ENCODE results near the gene CHM.
"Not testable (repeated sequence)": the region's sequence is repeated elsewhere in the genome, so short reads cannot be mapped to it uniquely, and the experiment has no call there.

CHM gene

GRCh38 chrX:86039625-86040568 is 7.5 kb downstream of the CHM start:
- DNase-seq (ENCODE audit: low spot score): no peak
- TF ChIP-seq CTCF (IDR thresholded peaks at IDR 0.05; ENCODE audit: extremely low read depth, missing control alignments): no peak

DNA sequence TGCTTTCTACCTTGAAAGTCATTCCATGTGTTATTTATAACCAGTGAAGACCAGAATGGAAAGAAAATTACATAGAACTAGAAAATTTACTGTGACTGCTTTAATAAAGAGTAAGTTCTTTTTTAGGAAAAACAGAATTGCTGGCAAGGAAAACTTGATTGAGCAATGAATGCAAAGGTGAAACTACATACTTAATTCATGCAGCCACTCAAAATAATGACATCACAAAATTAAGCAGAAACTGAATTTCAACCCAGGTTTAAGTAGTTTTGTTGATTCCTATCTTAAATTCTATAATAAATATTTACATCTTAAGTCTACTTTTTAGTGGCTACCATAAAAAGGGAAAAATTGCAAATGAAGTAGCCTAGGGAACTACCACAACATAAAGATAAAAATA is 14.0 kb downstream of the CHM start:
- TF ChIP-seq CTCF (IDR thresholded peaks at IDR 0.05; ENCODE audit: extremely low read depth, missing control alignments): no peak
- DNase-seq (ENCODE audit: low spot score): no peak

DNA sequence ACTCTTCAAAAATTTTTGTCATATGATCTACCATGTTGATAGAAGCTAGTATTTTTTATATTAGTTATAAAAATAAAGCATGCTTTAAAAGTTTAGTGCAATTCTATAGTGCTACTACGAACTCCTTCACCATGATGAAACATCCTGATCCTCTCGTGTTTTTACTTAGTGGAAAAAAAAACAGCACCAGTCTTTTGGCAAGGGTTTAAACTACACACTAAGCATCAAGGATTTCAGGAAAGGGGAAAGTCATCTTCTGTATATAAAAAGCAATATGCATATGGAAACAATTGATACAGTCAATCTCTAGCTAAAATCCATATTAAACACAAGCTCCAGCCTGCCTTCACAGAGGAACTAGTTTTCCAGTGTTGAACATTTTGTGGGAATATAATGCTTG is 18.7 kb downstream of the CHM start:
- TF ChIP-seq CTCF (IDR thresholded peaks at IDR 0.05; ENCODE audit: extremely low read depth, missing control alignments): no peak
- no peak for DNase-seq (ENCODE audit: low spot score)

GRCh38 chrX:86023811-86024210 is 23.5 kb downstream of the CHM start:
- no peak for DNase-seq (ENCODE audit: low spot score)
- TF ChIP-seq CTCF (IDR thresholded peaks at IDR 0.05; ENCODE audit: extremely low read depth, missing control alignments): no peak

- no peak for DNase-seq (ENCODE audit: low spot score)
- TF ChIP-seq CTCF (IDR thresholded peaks at IDR 0.05; ENCODE audit: extremely low read depth, missing control alignments): no peak
These were observed 25.6 kb downstream of the CHM start for GRCh38 chrX:86021652-86022289.

GRCh38 chrX:86016139-86016538 is 31.2 kb downstream of the CHM start:
- TF ChIP-seq CTCF (IDR thresholded peaks at IDR 0.05; ENCODE audit: extremely low read depth, missing control alignments): no peak

DNA sequence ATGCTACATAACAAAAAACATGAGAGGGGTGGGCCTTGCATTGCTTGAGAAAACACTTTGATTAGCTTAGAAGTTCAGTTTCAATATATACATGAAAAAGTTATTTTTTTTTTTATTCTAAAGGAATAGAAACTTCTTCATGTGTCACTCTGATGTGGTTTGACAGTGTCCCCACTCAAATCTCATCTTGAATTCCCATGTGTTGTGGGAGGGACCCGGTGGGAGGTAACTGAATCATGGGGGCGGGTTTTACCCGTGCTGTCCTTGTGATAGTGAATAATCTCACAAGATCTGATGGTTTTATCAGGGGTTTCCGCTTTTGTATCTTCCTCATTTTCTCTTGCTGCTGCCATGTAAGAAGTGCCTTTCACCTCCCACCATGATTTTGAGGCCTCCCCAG is 32.4 kb downstream of the CHM start:
- DNase-seq (ENCODE audit: low spot score): not testable (repeated sequence)

More at GRCh38 chrX:86016139-86016538, 31.2 kb downstream of the CHM start:
- no peak for DNase-seq (ENCODE audit: low spot score)
